ENCODE data around the gene PRDM12.

PRDM12 gene

GRCh38 chr9:130630506-130631330 is 33.7 kb upstream of the PRDM12 start:
- ChIA-PET CTCF (interaction anchor here (1.6 kb wide), 1 partner anchor 52 kb away, joined by 5 read pairs; no protein-coding TSS in a partner anchor), POLR2A (no interaction called here)
- Histone ChIP-seq H3K27ac (ENCODE audit: extremely low read depth, low read depth, low read length) (no peak overlapping the region), H3K36me3 (ENCODE audit: control insufficient read depth in 2 of 2, insufficient read depth in 1 of 2, low read length in 2 of 2) (peaks cover 0 to 97% of the 10 kb centered on the region in 2 experiments; a peak in 1 of 3 replicates), H3K4me1 (ENCODE audit: control insufficient read depth, insufficient read depth, low read length) (no peaks in the 10 kb centered on the region), H3K9me3 (ENCODE audit: control insufficient read depth, insufficient read depth, low read depth, low read length) (no peaks in the 10 kb centered on the region), H3K4me3 (ENCODE audit: low read depth, low read length) (no peak overlapping the region)
- no peak for TF ChIP-seq TCF7L2 (IDR thresholded peaks at IDR 0.05; ENCODE audit: borderline replicate concordance, low read depth, low read length)
- TF ChIP-seq ZIC2 (tag by site-specific recombination; IDR thresholded peaks at IDR 0.05): 0 out of 2 replicates have a peak, but pooled peaks have one; percentile 23
- TF ChIP-seq ZNF426 (tag by site-specific recombination; IDR thresholded peaks at IDR 0.05): no peak
- TF ChIP-seq, protein P1, sequence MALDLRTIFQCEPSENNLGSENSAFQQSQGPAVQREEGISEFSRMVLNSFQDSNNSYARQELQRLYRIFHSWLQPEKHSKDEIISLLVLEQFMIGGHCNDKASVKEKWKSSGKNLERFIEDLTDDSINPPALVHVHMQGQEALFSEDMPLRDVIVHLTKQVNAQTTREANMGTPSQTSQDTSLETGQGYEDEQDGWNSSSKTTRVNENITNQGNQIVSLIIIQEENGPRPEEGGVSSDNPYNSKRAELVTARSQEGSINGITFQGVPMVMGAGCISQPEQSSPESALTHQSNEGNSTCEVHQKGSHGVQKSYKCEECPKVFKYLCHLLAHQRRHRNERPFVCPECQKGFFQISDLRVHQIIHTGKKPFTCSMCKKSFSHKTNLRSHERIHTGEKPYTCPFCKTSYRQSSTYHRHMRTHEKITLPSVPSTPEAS (tag by site-specific recombination; IDR thresholded peaks at IDR 0.05): no peak
- no peak for TF ChIP-seq ZBTB10 (tag by site-specific recombination; IDR thresholded peaks at IDR 0.05)
- no peak for TF ChIP-seq ZNF155 (tag by site-specific recombination; IDR thresholded peaks at IDR 0.05)
- no peak for TF ChIP-seq ZNF837 (tag by site-specific recombination; IDR thresholded peaks at IDR 0.05)

GRCh38 chr9:130631331-130632080 is 32.9 kb upstream of the PRDM12 start:
- Histone ChIP-seq H3K4me3 (ENCODE audit: low read depth, low read length) (no peak overlapping the region), H3K4me1 (ENCODE audit: control insufficient read depth, insufficient read depth, low read length) (no peaks in the 10 kb centered on the region), H3K36me3 (ENCODE audit: control insufficient read depth in 2 of 2, insufficient read depth in 1 of 2, low read length in 2 of 2) (peaks cover 0 to 97% of the 10 kb centered on the region in 2 experiments; a peak in 1 of 3 replicates), H3K9me3 (ENCODE audit: control insufficient read depth, insufficient read depth, low read depth, low read length) (no peaks in the 10 kb centered on the region), H3K27ac (ENCODE audit: extremely low read depth, low read depth, low read length) (no peak overlapping the region)
- CTCF ChIA-PET: interaction anchor here (1.6 kb wide), 1 partner anchor 51 kb away, joined by 5 read pairs; no protein-coding TSS in a partner anchor
- POLR2A ChIA-PET: no interaction called here
- TF ChIP-seq ELK4 (IDR thresholded peaks at IDR 0.05; ENCODE audit: borderline replicate concordance, low read depth, low read length) (no peak), ZBTB44 (tag by site-specific recombination; IDR thresholded peaks at IDR 0.05) (no peak)

GRCh38 chr9:130632081-130632710 is 32.2 kb upstream of the PRDM12 start:
- Histone ChIP-seq H3K27ac (ENCODE audit: extremely low read depth, low read depth, low read length) (no peak overlapping the region), H3K4me3 (ENCODE audit: low read depth, low read length) (no peak overlapping the region), H3K4me1 (ENCODE audit: control insufficient read depth, insufficient read depth, low read length) (no peaks in the 10 kb centered on the region), H3K9me3 (ENCODE audit: control insufficient read depth, insufficient read depth, low read depth, low read length) (no peaks in the 10 kb centered on the region), H3K36me3 (ENCODE audit: control insufficient read depth in 2 of 2, insufficient read depth in 1 of 2, low read length in 2 of 2) (peaks cover 0 to 97% of the 10 kb centered on the region in 2 experiments; a peak in 2 of 3 replicates)
- CTCF ChIA-PET: interaction anchor here (1.6 kb wide), 1 partner anchor 50 kb away, joined by 5 read pairs; no protein-coding TSS in a partner anchor
- TF ChIP-seq SP2 (tag by site-specific recombination; IDR thresholded peaks at IDR 0.05): peak; percentile 48
- no peak for TF ChIP-seq ZNF302 (tag by site-specific recombination; IDR thresholded peaks at IDR 0.05; ENCODE audit: low read depth)
- POLR2A ChIA-PET: no interaction called here

Measured in HEK293 (cell line).